Tibial artery (tissue), 4 donors: ENCODE results near the gene PEG3.

Experiments used
- DNase-seq, 2 donors: peaks; one replicate each; pipeline ENCODE4 v3.0.0-alpha.2; 2019
- H3K27ac ChIP-seq, 2 donors: fragments of 200-600 bp; sonication (generic) in 1 of 2; 1 replicate in 1 of 2; 2 replicates in 1 of 2; pipeline ENCODE4 v1.5.1; 2018 to 2019; ENCODE audit warnings: mild to moderate bottlenecking in 1 of 2
- H3K27me3 ChIP-seq, 2 donors: fragments of 200-600 bp; sonication (generic) in 1 of 2; one replicate each; pipeline versions ENCODE4 v1.5.1 to v1.6.0; 2016 to 2019
- H3K36me3 ChIP-seq, 3 donors: fragments of 200-600 bp; sonication (generic) in 2 of 3; one replicate each; pipeline ENCODE4 v1.5.1; 2016 to 2019; ENCODE audit warnings: mild to moderate bottlenecking in 2 of 3
- H3K4me1 ChIP-seq, 4 donors: fragments of 200-600 bp; sonication (generic) in 2 of 4; 1 replicate in 3 of 4; 2 replicates in 1 of 4; pipeline ENCODE4 v1.5.1; 2016 to 2019
- H3K4me3 ChIP-seq, 2 donors: fragments of 200-600 bp; sonication (generic) in 1 of 2; 1 replicate in 1 of 2; 2 replicates in 1 of 2; pipeline ENCODE4 v1.5.1; 2018 to 2019; ENCODE audit warnings: mild to moderate bottlenecking in 2 of 2
- H3K9me3 ChIP-seq, 3 donors: fragments of 200-600 bp; sonication (generic) in 1 of 3; one replicate each; pipeline ENCODE4 v1.5.1; 2016 to 2019
- intact Hi-C: fragments of 100-400 bp; cut with DNase I; formaldehyde crosslinking; loops from one replicate; pipeline ENCODE4 v1.15.0; 2023; ENCODE audit warnings: low total_unique reads
- TF ChIP-seq, protein P1 (sequence below), 2 experiments: fragments of 200-600 bp in 1 of 2; fragments of 450-650 bp in 1 of 2; IDR thresholded peaks; one replicate each; pipeline ENCODE4 v1.5.1; 2017 to 2019; ENCODE audit warnings: antibody characterized with exemption in 2 of 2, mild to moderate bottlenecking in 1 of 2, moderate library complexity in 1 of 2

Gene PEG3

DNA sequence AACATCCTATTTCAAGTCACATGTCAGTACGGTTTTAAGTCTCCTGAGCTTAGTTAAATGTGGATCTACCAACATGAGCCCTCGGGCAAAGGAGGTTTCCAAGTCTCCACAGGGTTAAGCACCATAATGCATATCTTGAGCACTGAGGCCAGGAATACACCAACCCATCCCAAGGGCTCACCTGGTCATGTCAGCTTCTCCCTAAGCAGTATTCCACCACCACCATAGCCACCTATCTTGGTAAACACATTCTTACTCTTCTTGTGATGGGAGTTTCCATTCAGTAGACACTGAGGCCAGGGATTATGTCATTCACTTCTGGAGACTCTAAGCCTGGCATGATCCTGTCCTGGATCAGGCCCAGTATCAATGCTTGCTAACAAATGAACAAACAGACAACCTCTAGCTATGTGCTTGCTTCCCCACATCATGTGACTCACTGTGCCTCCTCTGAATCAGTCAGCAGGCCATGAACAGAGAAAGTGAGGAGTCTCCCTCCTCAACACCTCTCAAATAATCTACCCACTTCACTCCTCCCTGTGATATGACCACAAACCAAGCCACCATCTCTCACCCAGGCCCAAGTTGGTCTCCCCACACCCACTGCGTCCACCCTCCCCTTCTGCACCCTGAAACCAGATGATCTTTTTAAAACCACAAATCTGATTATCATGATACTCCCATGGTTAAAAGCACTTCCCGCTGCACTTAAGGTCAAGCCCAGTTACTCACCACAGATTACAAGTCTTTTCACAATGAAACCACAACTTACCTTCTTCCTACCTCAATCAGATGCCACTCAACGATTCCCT, 5.8 kb downstream of the PEG3 start:
- Histone ChIP-seq H3K9me3 (no peaks in the 10 kb centered on the region), H3K4me3 (no peak overlapping the region), H3K36me3 (peaks cover 0 to 10% (median 0%) of the 10 kb centered on the region in 3 donors), H3K27ac (no peak overlapping the region), H3K27me3 (no peaks in the 10 kb centered on the region), H3K4me1 (peaks cover 0 to 10% (median 2%) of the 10 kb centered on the region in 4 donors)
- TF ChIP-seq, protein P1, sequence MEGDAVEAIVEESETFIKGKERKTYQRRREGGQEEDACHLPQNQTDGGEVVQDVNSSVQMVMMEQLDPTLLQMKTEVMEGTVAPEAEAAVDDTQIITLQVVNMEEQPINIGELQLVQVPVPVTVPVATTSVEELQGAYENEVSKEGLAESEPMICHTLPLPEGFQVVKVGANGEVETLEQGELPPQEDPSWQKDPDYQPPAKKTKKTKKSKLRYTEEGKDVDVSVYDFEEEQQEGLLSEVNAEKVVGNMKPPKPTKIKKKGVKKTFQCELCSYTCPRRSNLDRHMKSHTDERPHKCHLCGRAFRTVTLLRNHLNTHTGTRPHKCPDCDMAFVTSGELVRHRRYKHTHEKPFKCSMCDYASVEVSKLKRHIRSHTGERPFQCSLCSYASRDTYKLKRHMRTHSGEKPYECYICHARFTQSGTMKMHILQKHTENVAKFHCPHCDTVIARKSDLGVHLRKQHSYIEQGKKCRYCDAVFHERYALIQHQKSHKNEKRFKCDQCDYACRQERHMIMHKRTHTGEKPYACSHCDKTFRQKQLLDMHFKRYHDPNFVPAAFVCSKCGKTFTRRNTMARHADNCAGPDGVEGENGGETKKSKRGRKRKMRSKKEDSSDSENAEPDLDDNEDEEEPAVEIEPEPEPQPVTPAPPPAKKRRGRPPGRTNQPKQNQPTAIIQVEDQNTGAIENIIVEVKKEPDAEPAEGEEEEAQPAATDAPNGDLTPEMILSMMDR (IDR thresholded peaks at IDR 0.05) = no peak
- no peak for DNase-seq
- intact Hi-C loops = no loop called here

DNA sequence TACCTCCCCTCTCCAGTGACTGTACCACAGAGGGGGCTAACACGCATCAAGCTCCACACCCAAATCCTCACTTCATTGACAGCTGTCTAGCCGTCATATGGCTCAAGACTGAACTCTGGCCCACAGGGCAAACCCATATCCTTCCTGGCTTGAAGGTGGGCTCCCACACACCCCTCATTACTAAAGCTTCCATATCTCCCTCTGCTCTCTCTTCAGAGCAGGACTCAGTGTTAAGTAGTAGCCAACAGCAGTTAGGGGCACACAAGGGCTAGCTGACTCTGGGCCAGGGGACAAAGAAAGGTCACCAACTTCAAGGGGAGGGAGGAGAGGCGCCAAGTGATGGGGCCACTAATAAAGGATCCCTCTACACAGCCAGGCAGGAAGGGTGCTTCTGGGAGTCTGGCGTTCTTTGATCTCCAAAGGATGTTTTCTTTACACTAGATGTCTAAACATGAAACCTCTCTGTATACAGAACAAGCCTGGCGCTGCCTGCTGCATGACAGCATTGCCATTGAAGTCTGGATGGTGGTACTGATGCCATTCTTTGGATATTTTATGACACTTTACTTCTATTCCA, 8.1 kb downstream of the PEG3 start:
- DNase-seq = no peak
- no peak overlapping the region for H3K27ac ChIP-seq
- H3K4me1 ChIP-seq = peaks cover 0 to 6% (median 2%) of the 10 kb centered on the region in 4 donors
- H3K9me3 ChIP-seq = no peaks in the 10 kb centered on the region
- no peaks in the 10 kb centered on the region for H3K27me3 ChIP-seq
- TF ChIP-seq, protein P1 (IDR thresholded peaks at IDR 0.05) = no peak
- intact Hi-C loops = no loop called here
- peaks cover 0 to 10% (median 0%) of the 10 kb centered on the region in 3 donors for H3K36me3 ChIP-seq
- no peak overlapping the region for H3K4me3 ChIP-seq

DNA sequence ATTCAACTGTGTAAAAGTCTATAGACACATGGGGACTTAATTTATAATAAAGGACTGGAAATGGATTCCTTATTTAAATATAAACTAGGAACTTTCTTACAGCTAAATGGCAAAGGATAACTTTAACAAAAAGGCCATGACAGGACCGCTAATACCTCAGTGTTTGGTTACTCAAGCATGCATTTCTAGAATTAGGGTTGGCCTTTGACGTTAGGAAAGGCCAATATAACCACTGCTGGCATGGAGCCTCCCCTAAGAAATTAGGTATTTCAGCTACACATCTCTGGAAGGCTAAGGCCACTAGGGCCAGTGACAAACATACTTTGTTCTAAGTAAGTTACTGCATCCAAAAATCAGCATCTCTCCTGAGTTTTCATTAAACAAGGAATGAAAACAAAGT, 9.3 kb downstream of the PEG3 start:
- intact Hi-C loops = no loop called here
- no peak for DNase-seq
- TF ChIP-seq, protein P1 (IDR thresholded peaks at IDR 0.05) = no peak
- Histone ChIP-seq H3K4me3 (no peak overlapping the region), H3K9me3 (no peaks in the 10 kb centered on the region), H3K27me3 (no peaks in the 10 kb centered on the region), H3K36me3 (peaks cover 0 to 10% (median 0%) of the 10 kb centered on the region in 3 donors), H3K27ac (no peak overlapping the region), H3K4me1 (peaks cover 0 to 3% (median 0%) of the 10 kb centered on the region in 4 donors)

DNA sequence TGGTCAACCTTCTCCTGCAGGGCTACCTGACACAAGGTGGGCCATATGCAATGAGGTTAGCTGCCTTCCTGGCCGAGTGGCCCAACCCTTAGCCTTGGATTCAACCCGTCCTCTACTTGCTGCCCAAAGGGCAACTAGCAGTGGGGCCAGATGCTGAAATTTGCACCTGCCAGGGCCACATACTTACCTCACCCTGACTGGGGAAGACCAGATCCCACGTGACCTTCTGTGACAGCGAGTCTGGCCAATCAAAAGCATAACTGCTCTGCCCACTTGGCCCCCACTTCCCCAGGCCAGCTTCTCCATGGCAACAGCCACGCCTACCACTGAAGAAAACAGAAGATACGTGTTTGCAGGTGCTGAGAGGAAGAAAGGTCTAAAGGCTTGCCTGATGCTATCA, 10.9 kb downstream of the PEG3 start:
- H3K4me3 ChIP-seq = no peak overlapping the region
- H3K4me1 ChIP-seq = peaks cover 0 to 3% (median 0%) of the 10 kb centered on the region in 4 donors
- peaks cover 0 to 10% (median 0%) of the 10 kb centered on the region in 3 donors for H3K36me3 ChIP-seq
- no peak for DNase-seq
- intact Hi-C loops = no loop called here
- TF ChIP-seq, protein P1 (IDR thresholded peaks at IDR 0.05) = no peak
- no peak overlapping the region for H3K27ac ChIP-seq
- H3K9me3 ChIP-seq = no peaks in the 10 kb centered on the region
- H3K27me3 ChIP-seq = no peaks in the 10 kb centered on the region

DNA sequence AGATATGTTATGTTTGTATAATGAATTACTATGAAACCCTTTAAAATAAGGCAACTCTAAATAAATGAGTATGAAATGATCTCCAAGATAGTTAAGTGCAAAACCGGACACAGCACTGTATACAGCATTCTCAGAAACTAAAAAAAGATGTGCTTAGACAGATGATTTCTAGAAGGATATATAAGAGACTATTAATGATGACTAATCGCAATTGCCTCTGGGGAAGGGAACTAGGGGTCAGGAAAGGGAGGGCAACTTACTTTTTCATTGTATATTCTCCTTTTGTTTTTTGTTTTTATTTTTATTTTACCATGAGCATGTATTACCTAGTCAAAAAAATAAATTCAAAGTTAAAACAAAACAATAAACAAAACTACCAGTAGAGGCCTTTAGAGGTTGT, 12.8 kb downstream of the PEG3 start:
- Histone ChIP-seq H3K27me3 (no peaks in the 10 kb centered on the region), H3K4me3 (no peak overlapping the region), H3K36me3 (peaks cover 4 to 15% (median 15%) of the 10 kb centered on the region in 3 donors), H3K4me1 (peaks cover 0 to 3% (median 0%) of the 10 kb centered on the region in 4 donors), H3K27ac (no peak overlapping the region), H3K9me3 (no peaks in the 10 kb centered on the region)
- TF ChIP-seq, protein P1 (IDR thresholded peaks at IDR 0.05) = no peak
- intact Hi-C loops = no loop called here
- DNase-seq = no peak
